GM23338 (cell line): Measurements from ENCODE around the gene UGT1A7. TPM values are rescaled to one million over a fixed set of nuclear protein-coding genes. Genes with fewer than 3 reads are reported as not detected.

Source experiments
- ATAC-seq: fragments of 200-7000 bp; cut with Tn5 transposase; 3 replicates; pipeline ENCODE4 v1.9.1; 2020
- DNase-seq: peaks from one replicate; pipeline ENCODE4 v3.0.0-alpha.2; 2015; ENCODE audit warnings: low spot score
- H2AFZ ChIP-seq: fragments of 200-600 bp; sonication (generic); 2 replicates; pipeline ENCODE4 v1.8.0; 2016; ENCODE audit warnings: antibody characterized with exemption, mild to moderate bottlenecking, moderate library complexity
- H3F3A ChIP-seq: fragments of 200-600 bp; sonication (generic); replicated peaks from 2 replicates; pipeline ENCODE4 v1.8.0; 2017; ENCODE audit warnings: antibody characterized with exemption, mixed run types, low read depth
- H3K27ac ChIP-seq: fragments of 200-600 bp; sonication (generic); 2 replicates; pipeline ENCODE4 v1.6.1; 2016; ENCODE audit warnings: low read depth
- H3K27me3 ChIP-seq: fragments of 200-600 bp; sonication (generic); 2 replicates; pipeline ENCODE4 v1.8.0; 2016; ENCODE audit warnings: mild to moderate bottlenecking, mixed run types, moderate library complexity; ENCODE audit not compliant: insufficient read depth
- H3K36me3 ChIP-seq: fragments of 200-600 bp; sonication (generic); 2 replicates; pipeline ENCODE4 v1.8.0; 2016; ENCODE audit warnings: mild to moderate bottlenecking; ENCODE audit not compliant: insufficient read depth
- H3K4me1 ChIP-seq: fragments of 200-600 bp; sonication (generic); 2 replicates; pipeline ENCODE4 v1.8.0; 2016; ENCODE audit warnings: mild to moderate bottlenecking, moderate library complexity; ENCODE audit not compliant: insufficient read depth
- H3K4me2 ChIP-seq: fragments of 200-600 bp; sonication (generic); 2 replicates; pipeline ENCODE4 v1.7.1; 2017; ENCODE audit warnings: mixed run types
- H3K4me3 ChIP-seq: fragments of 200-600 bp; sonication (generic); 2 replicates; pipeline ENCODE4 v1.6.1; 2016; ENCODE audit warnings: mixed run types
- H3K79me2 ChIP-seq: fragments of 200-600 bp; sonication (generic); replicated peaks from 2 replicates; pipeline ENCODE4 v1.8.0; 2017; ENCODE audit warnings: mild to moderate bottlenecking; ENCODE audit not compliant: insufficient read depth
- H3K9me2 ChIP-seq: fragments of 200-600 bp; sonication (generic); 2 replicates; pipeline ENCODE4 v1.8.0; 2017; ENCODE audit not compliant: insufficient read depth
- H4K20me1 ChIP-seq: fragments of 200-600 bp; sonication (generic); replicated peaks from 2 replicates; pipeline ENCODE4 v1.8.0; 2017; ENCODE audit warnings: mild to moderate bottlenecking; ENCODE audit not compliant: insufficient read depth
- H3K27ac Mint-ChIP-seq: 2 replicates; pipeline ENCODE4 v1.8.0; 2020; ENCODE audit warnings: inconsistent platforms, mild to moderate bottlenecking, moderate library complexity, mixed read lengths
- H3K27me3 Mint-ChIP-seq: 3 replicates; pipeline ENCODE4 v1.8.0; 2022; ENCODE audit warnings: low read depth, mild to moderate bottlenecking, moderate library complexity, mixed read lengths, inconsistent platforms; ENCODE audit not compliant: insufficient read depth, poor library complexity
- H3K36me3 Mint-ChIP-seq: 3 replicates; pipeline ENCODE4 v1.8.0; 2021; ENCODE audit warnings: low read depth, mild to moderate bottlenecking, inconsistent platforms, moderate library complexity, mixed read lengths
- H3K4me1 Mint-ChIP-seq: 3 replicates; pipeline ENCODE4 v1.8.0; 2020; ENCODE audit warnings: mild to moderate bottlenecking, inconsistent platforms, mixed read lengths
- H3K4me3 Mint-ChIP-seq: 3 replicates; pipeline ENCODE4 v1.8.0; 2021; ENCODE audit warnings: moderate library complexity, mild to moderate bottlenecking, inconsistent platforms, mixed read lengths
- H3K9me3 Mint-ChIP-seq: 3 replicates; pipeline ENCODE4 v1.8.0; 2020; ENCODE audit warnings: moderate library complexity, mild to moderate bottlenecking, inconsistent platforms, mixed read lengths
- CREB1 ChIP-seq: fragments of 250-450 bp; sonication (Bioruptor Pico); IDR thresholded peaks from 2 replicates; pipeline ENCODE4 v1.5.0; 2020; ENCODE audit warnings: low read depth, mild to moderate bottlenecking, moderate library complexity
- EZH2 ChIP-seq: fragments of 200-600 bp; sonication (generic); IDR thresholded peaks from one replicate; pipeline ENCODE4 v1.8.0; 2017; ENCODE audit warnings: antibody characterized with exemption, mild to moderate bottlenecking, low read depth; ENCODE audit not compliant: unreplicated experiment
- EZH2phosphoT487 ChIP-seq: fragments of 200-600 bp; sonication (generic); IDR thresholded peaks from one replicate; pipeline ENCODE4 v1.8.1; 2018; ENCODE audit warnings: antibody characterized with exemption; ENCODE audit not compliant: unreplicated experiment
- NANOG ChIP-seq: IDR thresholded peaks from 2 replicates; pipeline ENCODE4 v1.6.1; 2016; ENCODE audit warnings: antibody characterized with exemption, borderline replicate concordance
- STAT1 ChIP-seq: IDR thresholded peaks from one replicate; pipeline ENCODE4 v1.6.1; 2016; ENCODE audit warnings: antibody characterized with exemption; ENCODE audit not compliant: unreplicated experiment
- ZNF114 ChIP-seq: fragments of 250-450 bp; sonication (Bioruptor Pico); IDR thresholded peaks from 2 replicates; pipeline ENCODE4 v1.5.0; 2020; ENCODE audit warnings: mild to moderate bottlenecking, moderate library complexity
- ZNF331 ChIP-seq: fragments of 250-450 bp; sonication (Bioruptor Pico); IDR thresholded peaks from 2 replicates; pipeline ENCODE4 v1.5.0; 2020; ENCODE audit warnings: low read depth, mild to moderate bottlenecking, moderate library complexity
- polyA plus RNA-seq: library from polyadenylated mRNA; unstranded; fragments of >200 nt; fragmentation: Nextera tagmentation; extraction: Ambion mirVana; gene quantifications from 2 replicates; pipeline ENCODE4 v1.2.1, GENCODE V29; 2016
- total RNA-seq: library from RNA; depleted of rRNA; stranded (reverse); fragments of >200 nt; shearing (Covaris generic); gene quantifications from 2 replicates; pipeline ENCODE4 v1.2.3, GENCODE V29; 2014
- TF ChIP-seq, protein P1 (sequence below): IDR thresholded peaks from 2 replicates; pipeline ENCODE4 v1.6.1; 2016; ENCODE audit warnings: antibody characterized with exemption
- TF ChIP-seq, protein P2 (sequence below): fragments of 250-450 bp; sonication (Bioruptor Pico); IDR thresholded peaks from 2 replicates; pipeline ENCODE4 v1.5.0; 2020; ENCODE audit warnings: mild to moderate bottlenecking, moderate library complexity
- TF ChIP-seq, protein P3 (sequence below), 2 experiments: fragments of 200-600 bp in 1 of 2; sonication (generic) in 1 of 2; conservative IDR thresholded peaks; 2 replicates each; pipeline versions ENCODE4 v1.5.1 to v1.6.1; 2016 to 2017; ENCODE audit warnings: antibody characterized with exemption in 2 of 2, low read depth in 2 of 2, mild to moderate bottlenecking in 2 of 2, moderate library complexity in 1 of 2

The UGT1A7 gene
- total and polyA plus RNA-seq, 2 experiments from 2014 or later = not detected

DNA sequence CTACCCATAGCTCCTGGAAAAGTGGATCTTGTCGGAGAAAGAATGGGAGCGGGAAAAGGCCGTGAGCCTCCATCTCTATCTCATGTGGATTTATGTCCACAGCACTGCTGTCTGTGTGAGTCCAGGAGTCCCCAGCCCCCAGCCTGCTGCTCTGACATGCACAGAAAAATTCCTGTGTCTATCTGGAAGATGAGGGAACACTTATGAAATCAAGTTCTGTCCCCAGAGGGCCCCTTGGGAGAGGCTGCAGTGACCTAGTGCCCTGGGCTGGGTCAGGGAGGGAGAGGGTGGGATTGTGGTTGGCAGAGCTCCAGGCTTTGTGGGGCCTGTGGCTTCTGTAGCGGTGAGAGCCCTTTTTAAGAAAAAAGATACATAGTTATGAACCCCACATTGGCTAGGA, 135.1 kb downstream of the UGT1A7 start:
- H3K27ac Mint-ChIP-seq = no peak overlapping the region
- ATAC-seq = no peak
- H2AFZ ChIP-seq = no peak overlapping the region

DNA sequence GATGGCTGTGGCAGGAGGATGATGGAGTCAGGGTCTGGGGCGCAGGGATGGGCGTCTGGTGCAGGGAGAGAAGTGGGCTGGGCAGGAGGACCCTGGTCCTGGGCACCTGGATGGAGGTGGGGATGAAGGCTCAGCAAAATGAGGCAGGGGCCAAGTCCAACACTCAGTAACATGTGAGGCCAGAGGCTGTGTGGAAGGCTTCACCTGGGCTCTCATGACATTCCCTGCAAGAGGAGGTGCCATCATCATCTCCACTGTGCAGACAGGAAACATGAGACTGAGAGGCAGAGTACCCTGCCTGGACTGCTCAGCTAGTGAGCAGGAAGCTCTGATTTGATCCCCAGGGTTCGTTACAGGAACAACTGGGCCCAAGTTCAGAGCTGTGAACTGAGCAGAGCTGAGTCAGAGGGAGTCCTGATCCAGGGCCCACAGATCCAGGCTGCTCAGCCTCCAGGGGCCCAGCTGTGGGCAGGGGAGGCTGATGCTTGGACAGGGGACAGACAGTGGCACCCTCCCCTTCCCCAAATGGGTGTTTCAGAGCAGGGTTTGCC, 135.7 kb downstream of the UGT1A7 start:
- ATAC-seq (no peak), DNase-seq (no peak)
- H3K9me2 ChIP-seq = peaks cover 6% of the 10 kb centered on the region; the same call in 1 of the 2 replicates
- no peak overlapping the region for H3K4me3 Mint-ChIP-seq
- H3K36me3 ChIP-seq = no peaks in the 10 kb centered on the region
- H3K4me1 Mint-ChIP-seq = no peaks in the 10 kb centered on the region; the same call in 2 of the 3 replicates
- no peak overlapping the region for H3K4me3 ChIP-seq
- H2AFZ ChIP-seq = no peak overlapping the region
- no peaks in the 10 kb centered on the region for H3K4me1 ChIP-seq
- no peaks in the 10 kb centered on the region for H3K27me3 ChIP-seq
- H3K9me3 Mint-ChIP-seq = no peaks in the 10 kb centered on the region
- no peaks in the 10 kb centered on the region for H3K79me2 ChIP-seq
- H4K20me1 ChIP-seq = no peaks in the 10 kb centered on the region
- peaks cover 12% of the 10 kb centered on the region for H3K27me3 Mint-ChIP-seq
- H3K4me2 ChIP-seq = no peak overlapping the region
- H3K27ac Mint-ChIP-seq = no peak overlapping the region
- no peaks in the 10 kb centered on the region for H3K36me3 Mint-ChIP-seq
- H3F3A ChIP-seq = no peaks in the 10 kb centered on the region
- H3K27ac ChIP-seq = no peak overlapping the region
- TF ChIP-seq EZH2phosphoT487 (no peak), EZH2 (no peak), CREB1 (no peak), STAT1 (no peak), ZNF114 (CRISPR knock-in tag) (no peak), NANOG (no peak), ZNF331 (CRISPR knock-in tag) (no peak)
- TF ChIP-seq, protein P1, sequence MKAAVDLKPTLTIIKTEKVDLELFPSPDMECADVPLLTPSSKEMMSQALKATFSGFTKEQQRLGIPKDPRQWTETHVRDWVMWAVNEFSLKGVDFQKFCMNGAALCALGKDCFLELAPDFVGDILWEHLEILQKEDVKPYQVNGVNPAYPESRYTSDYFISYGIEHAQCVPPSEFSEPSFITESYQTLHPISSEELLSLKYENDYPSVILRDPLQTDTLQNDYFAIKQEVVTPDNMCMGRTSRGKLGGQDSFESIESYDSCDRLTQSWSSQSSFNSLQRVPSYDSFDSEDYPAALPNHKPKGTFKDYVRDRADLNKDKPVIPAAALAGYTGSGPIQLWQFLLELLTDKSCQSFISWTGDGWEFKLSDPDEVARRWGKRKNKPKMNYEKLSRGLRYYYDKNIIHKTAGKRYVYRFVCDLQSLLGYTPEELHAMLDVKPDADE = no peak
- TF ChIP-seq, protein P2, sequence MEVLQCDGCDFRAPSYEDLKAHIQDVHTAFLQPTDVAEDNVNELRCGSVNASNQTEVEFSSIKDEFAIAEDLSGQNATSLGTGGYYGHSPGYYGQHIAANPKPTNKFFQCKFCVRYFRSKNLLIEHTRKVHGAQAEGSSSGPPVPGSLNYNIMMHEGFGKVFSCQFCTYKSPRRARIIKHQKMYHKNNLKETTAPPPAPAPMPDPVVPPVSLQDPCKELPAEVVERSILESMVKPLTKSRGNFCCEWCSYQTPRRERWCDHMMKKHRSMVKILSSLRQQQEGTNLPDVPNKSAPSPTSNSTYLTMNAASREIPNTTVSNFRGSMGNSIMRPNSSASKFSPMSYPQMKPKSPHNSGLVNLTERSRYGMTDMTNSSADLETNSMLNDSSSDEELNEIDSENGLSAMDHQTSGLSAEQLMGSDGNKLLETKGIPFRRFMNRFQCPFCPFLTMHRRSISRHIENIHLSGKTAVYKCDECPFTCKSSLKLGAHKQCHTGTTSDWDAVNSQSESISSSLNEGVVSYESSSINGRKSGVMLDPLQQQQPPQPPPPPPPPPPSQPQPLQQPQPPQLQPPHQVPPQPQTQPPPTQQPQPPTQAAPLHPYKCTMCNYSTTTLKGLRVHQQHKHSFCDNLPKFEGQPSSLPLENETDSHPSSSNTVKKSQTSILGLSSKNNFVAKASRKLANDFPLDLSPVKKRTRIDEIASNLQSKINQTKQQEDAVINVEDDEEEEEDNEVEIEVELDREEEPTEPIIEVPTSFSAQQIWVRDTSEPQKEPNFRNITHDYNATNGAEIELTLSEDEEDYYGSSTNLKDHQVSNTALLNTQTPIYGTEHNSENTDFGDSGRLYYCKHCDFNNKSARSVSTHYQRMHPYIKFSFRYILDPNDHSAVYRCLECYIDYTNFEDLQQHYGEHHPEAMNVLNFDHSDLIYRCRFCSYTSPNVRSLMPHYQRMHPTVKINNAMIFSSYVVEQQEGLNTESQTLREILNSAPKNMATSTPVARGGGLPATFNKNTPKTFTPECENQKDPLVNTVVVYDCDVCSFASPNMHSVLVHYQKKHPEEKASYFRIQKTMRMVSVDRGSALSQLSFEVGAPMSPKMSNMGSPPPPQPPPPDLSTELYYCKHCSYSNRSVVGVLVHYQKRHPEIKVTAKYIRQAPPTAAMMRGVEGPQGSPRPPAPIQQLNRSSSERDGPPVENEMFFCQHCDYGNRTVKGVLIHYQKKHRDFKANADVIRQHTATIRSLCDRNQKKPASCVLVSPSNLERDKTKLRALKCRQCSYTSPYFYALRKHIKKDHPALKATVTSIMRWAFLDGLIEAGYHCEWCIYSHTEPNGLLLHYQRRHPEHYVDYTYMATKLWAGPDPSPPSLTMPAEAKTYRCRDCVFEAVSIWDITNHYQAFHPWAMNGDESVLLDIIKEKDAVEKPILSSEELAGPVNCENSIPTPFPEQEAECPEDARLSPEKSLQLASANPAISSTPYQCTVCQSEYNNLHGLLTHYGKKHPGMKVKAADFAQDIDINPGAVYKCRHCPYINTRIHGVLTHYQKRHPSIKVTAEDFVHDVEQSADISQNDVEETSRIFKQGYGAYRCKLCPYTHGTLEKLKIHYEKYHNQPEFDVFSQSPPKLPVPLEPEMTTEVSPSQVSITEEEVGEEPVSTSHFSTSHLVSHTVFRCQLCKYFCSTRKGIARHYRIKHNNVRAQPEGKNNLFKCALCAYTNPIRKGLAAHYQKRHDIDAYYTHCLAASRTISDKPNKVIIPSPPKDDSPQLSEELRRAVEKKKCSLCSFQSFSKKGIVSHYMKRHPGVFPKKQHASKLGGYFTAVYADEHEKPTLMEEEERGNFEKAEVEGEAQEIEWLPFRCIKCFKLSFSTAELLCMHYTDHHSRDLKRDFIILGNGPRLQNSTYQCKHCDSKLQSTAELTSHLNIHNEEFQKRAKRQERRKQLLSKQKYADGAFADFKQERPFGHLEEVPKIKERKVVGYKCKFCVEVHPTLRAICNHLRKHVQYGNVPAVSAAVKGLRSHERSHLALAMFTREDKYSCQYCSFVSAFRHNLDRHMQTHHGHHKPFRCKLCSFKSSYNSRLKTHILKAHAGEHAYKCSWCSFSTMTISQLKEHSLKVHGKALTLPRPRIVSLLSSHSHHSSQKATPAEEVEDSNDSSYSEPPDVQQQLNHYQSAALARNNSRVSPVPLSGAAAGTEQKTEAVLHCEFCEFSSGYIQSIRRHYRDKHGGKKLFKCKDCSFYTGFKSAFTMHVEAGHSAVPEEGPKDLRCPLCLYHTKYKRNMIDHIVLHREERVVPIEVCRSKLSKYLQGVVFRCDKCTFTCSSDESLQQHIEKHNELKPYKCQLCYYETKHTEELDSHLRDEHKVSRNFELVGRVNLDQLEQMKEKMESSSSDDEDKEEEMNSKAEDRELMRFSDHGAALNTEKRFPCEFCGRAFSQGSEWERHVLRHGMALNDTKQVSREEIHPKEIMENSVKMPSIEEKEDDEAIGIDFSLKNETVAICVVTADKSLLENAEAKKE = no peak
- TF ChIP-seq, protein P3, sequence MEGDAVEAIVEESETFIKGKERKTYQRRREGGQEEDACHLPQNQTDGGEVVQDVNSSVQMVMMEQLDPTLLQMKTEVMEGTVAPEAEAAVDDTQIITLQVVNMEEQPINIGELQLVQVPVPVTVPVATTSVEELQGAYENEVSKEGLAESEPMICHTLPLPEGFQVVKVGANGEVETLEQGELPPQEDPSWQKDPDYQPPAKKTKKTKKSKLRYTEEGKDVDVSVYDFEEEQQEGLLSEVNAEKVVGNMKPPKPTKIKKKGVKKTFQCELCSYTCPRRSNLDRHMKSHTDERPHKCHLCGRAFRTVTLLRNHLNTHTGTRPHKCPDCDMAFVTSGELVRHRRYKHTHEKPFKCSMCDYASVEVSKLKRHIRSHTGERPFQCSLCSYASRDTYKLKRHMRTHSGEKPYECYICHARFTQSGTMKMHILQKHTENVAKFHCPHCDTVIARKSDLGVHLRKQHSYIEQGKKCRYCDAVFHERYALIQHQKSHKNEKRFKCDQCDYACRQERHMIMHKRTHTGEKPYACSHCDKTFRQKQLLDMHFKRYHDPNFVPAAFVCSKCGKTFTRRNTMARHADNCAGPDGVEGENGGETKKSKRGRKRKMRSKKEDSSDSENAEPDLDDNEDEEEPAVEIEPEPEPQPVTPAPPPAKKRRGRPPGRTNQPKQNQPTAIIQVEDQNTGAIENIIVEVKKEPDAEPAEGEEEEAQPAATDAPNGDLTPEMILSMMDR (conservative IDR thresholded peaks at IDR 0.05; ENCODE audit: low read depth in 2 of 2) = no peak

More for the DNA sequence above, 135.1 kb downstream of the UGT1A7 start:
- DNase-seq = no peak
- Histone ChIP-seq H3K79me2 (no peaks in the 10 kb centered on the region), H3K4me3 (no peak overlapping the region), H3K4me1 (no peaks in the 10 kb centered on the region), H3K4me2 (no peak overlapping the region), H3K9me2 (peaks cover 6% of the 10 kb centered on the region), H3K27me3 (no peaks in the 10 kb centered on the region), H3F3A (no peaks in the 10 kb centered on the region), H3K36me3 (no peaks in the 10 kb centered on the region), H4K20me1 (no peaks in the 10 kb centered on the region), H3K27ac (no peak overlapping the region)
- Mint-ChIP-seq H3K9me3 (no peaks in the 10 kb centered on the region), H3K4me1 (no peaks in the 10 kb centered on the region; the same call in 2 of the 3 replicates), H3K36me3 (no peaks in the 10 kb centered on the region), H3K4me3 (no peak overlapping the region), H3K27me3 (peaks cover 11% of the 10 kb centered on the region)
- TF ChIP-seq, protein P1 = no peak
